Mesothelial cell of epicardium (in vitro differentiated cells): Measurements from ENCODE around the gene EEF1AKMT1. TPM values are rescaled to one million over a fixed set of nuclear protein-coding genes. Genes with fewer than 3 reads are reported as not detected.

Experiments
- DNase-seq, 2 experiments: peaks; one replicate each; pipeline ENCODE4 v3.0.0; 2021; ENCODE audit warnings: low spot score in 2 of 2; ENCODE audit not compliant: unreplicated experiment in 2 of 2
- H3K27ac Mint-ChIP-seq: 2 replicates; pipeline ENCODE4 v1.8.0; 2021; ENCODE audit warnings: mixed read lengths
- H3K27me3 Mint-ChIP-seq: 2 replicates; pipeline ENCODE4 v1.8.0; 2021; ENCODE audit warnings: low read depth, mixed read lengths
- H3K36me3 Mint-ChIP-seq: 2 replicates; pipeline ENCODE4 v1.8.0; 2021; ENCODE audit warnings: mixed read lengths
- H3K4me1 Mint-ChIP-seq: 2 replicates; pipeline ENCODE4 v1.8.0; 2021; ENCODE audit warnings: mixed read lengths
- H3K4me3 Mint-ChIP-seq: 2 replicates; pipeline ENCODE4 v1.8.0; 2021; ENCODE audit warnings: mild to moderate bottlenecking, moderate library complexity, mixed read lengths
- H3K9me3 Mint-ChIP-seq: 2 replicates; pipeline ENCODE4 v1.8.0; 2021; ENCODE audit warnings: mixed read lengths
- CTCF ChIP-seq: fragments of 200-600 bp; sonication (generic); IDR thresholded peaks from one replicate; pipeline ENCODE4 v1.5.0; 2021; ENCODE audit warnings: antibody characterized with exemption; ENCODE audit not compliant: unreplicated experiment
- total RNA-seq: library from RNA; stranded (reverse); gene quantifications from 3 replicates; pipeline ENCODE4 v1.2.1, GENCODE V29; 2021

Gene EEF1AKMT1
- total RNA-seq, 1 donor from 2014 or later = 9.5 TPM

GRCh38 chr13:20814224-20814910 is 40.6 kb upstream of the EEF1AKMT1 start:
- peaks cover 13% of the 10 kb centered on the region for H3K36me3 Mint-ChIP-seq
- no peak overlapping the region for H3K4me3 Mint-ChIP-seq
- TF ChIP-seq CTCF = no peak
- H3K4me1 Mint-ChIP-seq = peaks cover 14% of the 10 kb centered on the region
- no peaks in the 10 kb centered on the region for H3K9me3 Mint-ChIP-seq
- peak overlapping the region; percentile 84 for H3K27ac Mint-ChIP-seq
- H3K27me3 Mint-ChIP-seq = no peaks in the 10 kb centered on the region
- peak; percentile 27 to 44 for DNase-seq

GRCh38 chr13:20812890-20813289 is 39.1 kb upstream of the EEF1AKMT1 start:
- TF ChIP-seq CTCF = no peak
- H3K27ac Mint-ChIP-seq = no peak overlapping the region

DNA sequence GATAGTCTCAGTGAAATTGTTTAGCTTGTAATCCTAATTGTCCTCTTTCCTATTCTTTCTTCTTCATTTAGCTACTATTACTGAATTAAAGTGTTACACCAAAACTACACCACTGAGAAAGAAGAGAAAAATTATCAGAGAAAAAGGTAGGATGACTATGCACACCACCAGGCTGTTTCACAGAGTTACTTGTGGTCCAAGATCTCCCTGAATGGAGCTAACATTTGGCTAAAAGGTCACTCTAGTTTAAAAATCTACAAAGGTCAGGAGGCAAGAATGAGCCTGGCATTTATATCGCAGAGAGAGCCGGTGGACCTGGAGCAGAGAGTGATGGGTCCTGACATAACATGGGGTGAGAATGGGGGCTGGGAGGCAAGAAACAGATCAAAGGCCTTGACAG is 37.0 kb upstream of the EEF1AKMT1 start:
- TF ChIP-seq CTCF = no peak
- Mint-ChIP-seq H3K27me3 (no peaks in the 10 kb centered on the region), H3K27ac (peak overlapping the region; percentile 31), H3K4me1 (peaks cover 6% of the 10 kb centered on the region), H3K36me3 (peaks cover 27% of the 10 kb centered on the region), H3K4me3 (no peak overlapping the region), H3K9me3 (no peaks in the 10 kb centered on the region)
- no peak for DNase-seq

More at GRCh38 chr13:20812890-20813289, 39.1 kb upstream of the EEF1AKMT1 start:
- DNase-seq = no peak
- Mint-ChIP-seq H3K27me3 (no peaks in the 10 kb centered on the region), H3K9me3 (no peaks in the 10 kb centered on the region), H3K36me3 (peaks cover 19% of the 10 kb centered on the region), H3K4me1 (peaks cover 10% of the 10 kb centered on the region), H3K4me3 (no peak overlapping the region)

GRCh38 chr13:20808874-20809273 is 35.1 kb upstream of the EEF1AKMT1 start:
- Mint-ChIP-seq H3K27me3 (no peaks in the 10 kb centered on the region), H3K4me3 (no peak overlapping the region), H3K9me3 (no peaks in the 10 kb centered on the region), H3K36me3 (peaks cover 27% of the 10 kb centered on the region), H3K27ac (no peak overlapping the region), H3K4me1 (no peaks in the 10 kb centered on the region)
- no peak for DNase-seq
- no peak for TF ChIP-seq CTCF

GRCh38 chr13:20803180-20803965 is 29.6 kb upstream of the EEF1AKMT1 start:
- no peaks in the 10 kb centered on the region for H3K4me1 Mint-ChIP-seq
- TF ChIP-seq CTCF = no peak
- no peak overlapping the region for H3K4me3 Mint-ChIP-seq
- no peaks in the 10 kb centered on the region for H3K9me3 Mint-ChIP-seq
- H3K36me3 Mint-ChIP-seq = peaks cover 13% of the 10 kb centered on the region
- H3K27me3 Mint-ChIP-seq = no peaks in the 10 kb centered on the region
- peak overlapping the region; percentile 21 for H3K27ac Mint-ChIP-seq
- DNase-seq = no peak
